Ramos (cell line): ENCODE results near the gene IL17B.

Source experiments
- in situ Hi-C: fragments of 300-500 bp; cut with MboI; formaldehyde crosslinking; loops from one replicate; pipeline ENCODE4 v1.14.3; 2022; ENCODE audit warnings: low sequenced_read_pairs; ENCODE audit not compliant: unreplicated experiment

The IL17B gene

GRCh38 chr5:149379177-149379761 is at the start of gene IL17B:
Gene IL17B (minus strand): TSS chr5:149379292. CDS start chr5:149379225, 67 bp downstream.
- in situ Hi-C loops = no loop called here

DNA sequence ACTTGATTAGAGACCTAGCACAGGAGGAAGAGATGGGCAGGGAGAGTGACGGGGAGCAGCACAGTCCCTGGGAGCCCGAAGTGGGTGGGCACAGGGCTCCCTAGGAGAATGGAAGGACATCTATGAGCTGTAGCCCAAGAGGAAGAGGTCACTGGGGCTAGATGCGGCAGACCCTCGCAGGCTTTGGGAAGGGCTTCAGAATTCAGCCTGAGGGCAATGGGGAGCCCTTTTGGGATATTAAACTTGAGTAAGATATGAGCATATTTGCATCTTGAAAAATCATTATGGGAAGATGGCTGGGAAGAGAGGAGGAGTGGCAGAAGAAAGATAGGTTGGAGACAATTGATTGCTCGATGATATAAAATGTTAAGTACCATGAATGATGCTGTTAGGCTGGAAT is 48.9 kb upstream of the IL17B start:
- in situ Hi-C loops = no loop called here

DNA sequence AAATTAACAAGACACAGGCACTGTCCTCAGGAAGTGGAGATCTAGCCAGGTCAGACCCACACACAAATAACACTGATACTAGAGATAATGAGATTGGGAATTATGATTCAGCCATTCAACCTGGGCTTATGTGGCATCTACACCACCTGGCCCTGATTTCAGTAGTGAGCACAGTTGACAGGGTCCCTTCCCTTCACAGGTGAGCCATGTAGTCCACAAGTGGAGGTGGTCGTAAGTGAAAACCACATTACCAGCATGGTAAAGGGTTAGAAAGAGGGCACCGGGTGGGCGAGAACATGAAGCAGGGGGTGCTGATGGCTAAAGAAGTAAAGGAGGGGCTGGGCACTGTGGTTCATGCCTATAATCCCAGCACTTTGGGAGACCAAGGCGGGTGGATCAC is 48.3 kb upstream of the IL17B start:
- in situ Hi-C loops = no loop called here

- in situ Hi-C loops = no loop called here
These were observed 47.8 kb upstream of the IL17B start for GRCh38 chr5:149426931-149427330.

DNA sequence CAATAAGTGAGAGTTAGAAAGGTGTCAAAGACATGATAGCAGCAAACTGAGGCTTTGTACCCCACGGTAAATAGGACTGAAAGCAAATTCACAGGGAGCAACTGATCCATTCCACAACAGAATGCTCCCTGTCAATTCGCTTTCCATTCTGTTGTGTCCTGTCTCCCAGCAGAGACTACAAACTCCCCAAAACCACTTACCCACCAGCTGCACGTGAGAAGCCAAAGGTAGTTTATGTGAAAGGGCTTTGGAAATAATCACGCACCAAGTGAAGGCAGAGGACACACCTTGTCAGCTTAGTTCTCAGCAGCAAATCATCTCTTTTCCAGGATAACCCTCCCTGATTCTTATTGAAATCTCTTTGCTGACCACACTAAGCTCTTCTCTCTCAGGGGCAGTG is 46.6 kb upstream of the IL17B start:
- in situ Hi-C loops = no loop called here

DNA sequence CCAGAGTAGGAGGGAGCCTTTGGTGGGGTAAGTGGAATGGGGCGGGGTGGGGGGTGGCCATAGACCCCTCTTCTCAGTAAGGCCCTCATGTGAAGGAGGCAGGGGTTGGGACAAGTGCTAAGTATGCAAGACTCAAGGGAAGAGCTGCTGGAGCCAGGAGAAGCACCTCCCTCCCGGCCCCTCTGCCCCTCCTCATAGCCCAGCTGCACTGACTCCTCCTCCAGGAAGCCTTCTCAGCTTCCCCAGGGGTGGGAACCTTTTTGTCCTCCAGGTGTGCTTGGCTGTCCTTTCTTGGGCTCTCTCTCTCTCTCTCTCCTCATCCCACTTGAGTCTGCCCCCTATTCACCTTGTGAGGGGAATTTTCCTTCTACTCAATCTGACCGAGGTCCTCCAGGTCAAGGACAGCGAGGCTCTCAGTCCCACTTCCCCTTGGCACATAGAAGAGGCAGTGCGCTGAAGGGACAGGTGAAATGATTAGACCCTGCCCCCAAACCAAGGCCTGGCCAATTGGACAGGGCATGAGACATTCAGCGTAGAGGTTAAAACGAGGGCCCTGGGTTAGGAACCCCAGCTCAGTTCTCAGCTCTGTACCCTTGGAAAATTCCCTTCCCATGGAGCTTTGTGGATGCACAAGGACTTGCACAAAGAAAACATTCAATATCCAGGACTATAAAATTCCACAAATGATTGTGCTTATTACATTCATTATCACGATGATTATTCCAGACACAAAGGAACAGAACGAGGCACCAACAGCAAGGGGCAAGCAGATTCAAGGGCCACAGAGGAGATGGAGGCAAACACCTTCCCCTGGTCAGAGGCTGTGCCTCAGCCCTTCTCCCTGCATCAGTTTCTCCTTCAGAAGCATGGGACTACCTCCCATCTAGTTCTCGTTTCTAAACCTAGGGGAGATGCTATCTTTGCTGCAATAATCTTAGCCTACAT is 45.6 kb upstream of the IL17B start:
- in situ Hi-C loops = no loop called here

- in situ Hi-C loops = no loop called here
These were observed 44.7 kb upstream of the IL17B start for GRCh38 chr5:149423794-149424268.

DNA sequence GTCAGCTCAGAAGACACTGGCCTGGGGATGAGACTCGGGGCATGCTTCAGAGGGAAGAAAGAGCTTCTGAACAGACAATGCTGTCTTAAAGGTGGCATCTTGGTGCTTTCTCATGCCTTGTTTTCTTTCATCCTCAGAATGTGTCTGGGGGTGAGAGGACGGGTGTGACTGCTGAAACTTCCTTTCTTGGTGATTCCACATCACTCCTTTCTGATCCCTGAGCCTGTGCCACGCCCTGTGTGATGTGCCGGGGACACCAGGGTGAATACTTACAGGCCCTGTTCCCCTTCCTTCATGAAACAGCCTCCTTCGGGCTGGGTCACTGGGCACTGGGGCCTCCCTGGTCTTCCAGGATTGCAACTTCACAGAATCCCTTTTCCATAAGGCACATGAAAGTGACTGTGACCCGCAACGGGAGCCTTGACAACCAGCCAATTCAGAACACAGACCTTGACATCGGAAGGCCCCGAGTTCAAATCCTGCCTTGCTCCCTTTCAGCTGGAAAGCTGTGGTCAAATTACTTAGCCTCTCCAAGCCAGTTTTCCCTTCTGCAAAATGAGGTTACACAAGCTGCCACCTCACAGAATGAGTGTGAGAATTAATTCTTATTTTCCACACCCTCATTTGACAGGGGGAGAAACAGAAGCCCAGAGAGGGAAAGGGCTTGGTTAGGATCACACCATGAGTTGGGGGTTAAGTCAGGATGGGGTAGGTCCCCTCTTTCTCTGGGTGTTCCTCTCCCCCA is 44.1 kb upstream of the IL17B start:
- in situ Hi-C loops = no loop called here

- in situ Hi-C loops = no loop called here
These were observed 43.4 kb upstream of the IL17B start for GRCh38 chr5:149422366-149423048.

- in situ Hi-C loops = no loop called here
These were observed 42.7 kb upstream of the IL17B start for GRCh38 chr5:149421834-149422233.

DNA sequence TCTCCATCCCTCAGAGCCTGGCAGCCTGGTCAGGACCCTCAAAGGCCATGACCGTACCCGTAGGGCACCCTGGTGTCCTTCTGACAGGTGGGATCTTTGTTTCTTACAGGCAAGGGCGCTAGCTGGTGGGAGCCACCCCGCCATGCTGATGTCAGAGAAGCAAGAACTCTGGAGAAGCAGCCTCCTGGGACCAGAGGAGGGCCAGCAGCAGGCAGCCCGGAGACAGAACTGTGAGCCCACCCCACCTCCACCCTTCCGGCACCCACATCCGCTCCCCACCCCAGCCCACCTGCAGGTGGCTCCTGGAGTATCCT is 42.2 kb upstream of the IL17B start:
- in situ Hi-C loops = no loop called here

GRCh38 chr5:149420545-149421371 is 41.7 kb upstream of the IL17B start:
- in situ Hi-C loops = no loop called here

- in situ Hi-C loops = no loop called here
These were observed 40.9 kb upstream of the IL17B start for GRCh38 chr5:149419859-149420544.

DNA sequence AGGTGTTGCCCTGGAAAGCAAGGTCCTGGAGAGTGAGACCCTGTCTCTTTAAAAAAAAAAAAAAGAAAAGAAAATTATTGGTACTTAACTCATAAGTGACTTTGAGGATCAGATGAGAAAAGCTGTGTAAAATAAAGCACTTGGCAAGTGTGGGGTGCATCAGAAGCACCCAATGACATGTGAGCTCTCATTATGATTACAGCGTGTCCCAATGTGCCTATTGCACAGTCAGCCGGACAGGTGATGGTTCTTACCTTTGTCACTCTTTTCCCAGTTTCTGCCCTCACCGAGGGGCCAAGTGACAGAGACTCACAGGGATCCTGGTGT is 40.4 kb upstream of the IL17B start:
- in situ Hi-C loops = no loop called here

DNA sequence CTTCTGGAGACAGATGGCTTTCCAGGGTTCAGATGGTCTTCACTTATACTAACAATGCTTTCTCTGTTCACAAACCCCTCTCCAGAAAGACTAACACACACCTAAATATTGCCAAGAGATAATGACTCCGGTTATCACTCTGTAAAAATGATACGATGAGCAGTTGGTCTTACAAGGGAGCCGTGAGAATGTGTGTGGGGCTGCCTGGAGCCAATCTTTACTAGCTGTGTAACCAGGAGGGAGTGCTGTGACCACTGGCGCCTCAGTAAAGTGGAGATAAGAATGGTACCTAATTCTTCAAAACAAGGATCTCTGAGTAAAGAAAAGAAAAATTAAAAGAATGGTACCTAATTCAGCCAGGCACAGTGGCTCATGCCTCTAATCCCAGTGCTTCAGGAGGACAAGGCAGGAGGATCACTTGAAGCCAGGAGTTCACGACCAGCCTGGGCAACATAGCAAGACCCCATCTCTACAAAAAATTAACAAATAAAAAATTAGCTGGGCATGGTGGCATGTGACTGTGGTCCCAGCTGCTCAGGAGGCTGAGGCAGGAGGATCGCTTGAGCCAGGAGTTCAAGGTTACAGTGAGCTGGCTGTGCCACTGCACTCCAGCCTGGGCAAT is 39.9 kb upstream of the IL17B start:
- in situ Hi-C loops = no loop called here

DNA sequence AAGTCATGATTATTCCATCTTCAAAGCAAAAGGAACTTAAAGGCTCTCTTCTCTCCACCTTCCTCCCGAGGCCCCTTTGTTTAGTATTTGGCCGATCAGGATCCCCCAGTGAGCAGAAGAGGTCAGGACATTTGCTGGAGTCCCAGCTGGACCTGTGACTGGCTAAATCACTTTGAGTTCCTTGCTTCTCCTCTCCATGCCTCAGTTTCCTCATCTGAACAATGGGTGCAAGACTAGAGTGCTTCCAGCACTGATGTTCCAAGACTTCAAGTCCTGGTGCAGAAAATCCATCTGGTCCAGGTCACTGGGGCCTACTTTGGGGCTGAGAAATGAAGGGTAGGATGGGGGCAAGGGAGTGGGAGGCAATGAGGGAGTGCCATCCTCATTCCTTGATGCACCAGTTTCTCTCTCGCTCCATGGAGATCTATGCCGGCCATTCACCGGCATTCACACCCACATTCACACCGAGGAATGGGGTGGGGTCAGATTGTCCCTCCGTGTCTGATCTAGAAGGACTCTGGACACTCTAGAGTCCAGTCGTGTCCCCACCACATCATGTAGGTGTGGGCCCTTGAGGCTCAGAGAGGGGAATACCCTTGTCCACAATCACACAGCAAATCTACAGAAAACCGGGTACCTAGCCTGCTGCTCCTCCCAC is 38.7 kb upstream of the IL17B start:
- in situ Hi-C loops = no loop called here

DNA sequence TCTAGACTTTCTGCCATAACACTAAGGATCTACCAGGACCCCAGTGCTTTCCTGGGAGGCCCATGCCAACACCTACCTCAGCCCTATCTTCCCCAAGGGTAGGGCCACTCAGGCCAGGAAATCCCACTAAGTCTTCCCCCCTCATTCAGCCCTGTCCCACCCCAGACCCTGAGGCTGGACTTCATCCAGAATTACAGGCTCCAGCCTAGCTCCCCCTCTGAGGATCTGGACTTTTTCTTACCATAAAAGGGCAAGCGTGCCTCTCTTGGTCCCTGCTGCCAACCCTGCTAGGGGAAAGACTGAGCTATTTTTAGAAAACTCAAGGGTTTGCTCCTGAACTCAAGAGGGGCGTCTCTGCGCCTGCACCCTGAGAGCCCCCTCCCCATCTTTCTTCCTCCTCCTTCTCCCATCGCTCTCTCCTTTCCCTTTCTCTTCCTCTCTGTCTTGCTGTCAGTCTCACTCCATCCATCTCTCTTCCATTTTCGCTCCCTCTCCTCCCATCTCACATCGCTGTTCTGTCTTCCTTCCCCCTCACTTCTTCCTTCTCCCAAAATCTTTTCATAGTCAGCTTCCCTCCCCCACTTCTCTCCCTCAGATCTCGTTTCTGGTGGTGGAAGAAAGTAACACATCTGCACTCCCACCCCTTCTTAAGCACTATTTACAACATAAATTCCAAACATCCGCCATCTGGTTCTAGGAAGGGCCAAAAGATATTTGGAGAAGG is 38.1 kb upstream of the IL17B start:
- in situ Hi-C loops = no loop called here
